ENCODE data around the gene MRPL52.

DNA sequence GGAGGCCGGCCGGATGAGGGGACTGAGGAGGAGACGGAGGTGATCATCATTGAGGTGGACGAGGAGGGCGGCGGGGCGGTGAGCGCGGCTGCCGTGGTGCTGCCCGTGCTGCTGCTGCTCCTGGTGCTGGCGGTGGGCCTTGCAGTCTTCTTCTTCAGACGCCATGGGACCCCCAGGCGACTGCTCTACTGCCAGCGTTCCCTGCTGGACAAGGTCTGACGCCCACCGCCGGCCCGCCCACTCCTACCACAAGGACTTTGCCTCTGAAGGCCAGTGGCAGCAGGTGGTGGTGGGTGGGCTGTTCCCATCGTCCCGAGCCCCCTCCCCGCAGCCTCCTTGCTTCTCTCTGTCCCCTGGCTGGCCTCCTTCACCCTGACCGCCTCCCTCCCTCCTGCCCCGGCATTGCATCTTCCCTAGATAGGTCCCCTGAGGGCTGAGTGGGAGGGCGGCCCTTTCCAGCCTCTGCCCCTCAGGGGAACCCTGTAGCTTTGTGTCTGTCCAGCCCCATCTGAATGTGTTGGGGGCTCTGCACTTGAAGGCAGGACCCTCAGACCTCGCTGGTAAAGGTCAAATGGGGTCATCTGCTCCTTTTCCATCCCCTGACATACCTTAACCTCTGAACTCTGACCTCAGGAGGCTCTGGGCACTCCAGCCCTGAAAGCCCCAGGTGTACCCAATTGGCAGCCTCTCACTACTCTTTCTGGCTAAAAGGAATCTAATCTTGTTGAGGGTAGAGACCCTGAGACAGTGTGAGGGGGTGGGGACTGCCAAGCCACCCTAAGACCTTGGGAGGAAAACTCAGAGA, 16.3 kb downstream of the MRPL52 start:
- TF ChIP-seq, protein P1, sequence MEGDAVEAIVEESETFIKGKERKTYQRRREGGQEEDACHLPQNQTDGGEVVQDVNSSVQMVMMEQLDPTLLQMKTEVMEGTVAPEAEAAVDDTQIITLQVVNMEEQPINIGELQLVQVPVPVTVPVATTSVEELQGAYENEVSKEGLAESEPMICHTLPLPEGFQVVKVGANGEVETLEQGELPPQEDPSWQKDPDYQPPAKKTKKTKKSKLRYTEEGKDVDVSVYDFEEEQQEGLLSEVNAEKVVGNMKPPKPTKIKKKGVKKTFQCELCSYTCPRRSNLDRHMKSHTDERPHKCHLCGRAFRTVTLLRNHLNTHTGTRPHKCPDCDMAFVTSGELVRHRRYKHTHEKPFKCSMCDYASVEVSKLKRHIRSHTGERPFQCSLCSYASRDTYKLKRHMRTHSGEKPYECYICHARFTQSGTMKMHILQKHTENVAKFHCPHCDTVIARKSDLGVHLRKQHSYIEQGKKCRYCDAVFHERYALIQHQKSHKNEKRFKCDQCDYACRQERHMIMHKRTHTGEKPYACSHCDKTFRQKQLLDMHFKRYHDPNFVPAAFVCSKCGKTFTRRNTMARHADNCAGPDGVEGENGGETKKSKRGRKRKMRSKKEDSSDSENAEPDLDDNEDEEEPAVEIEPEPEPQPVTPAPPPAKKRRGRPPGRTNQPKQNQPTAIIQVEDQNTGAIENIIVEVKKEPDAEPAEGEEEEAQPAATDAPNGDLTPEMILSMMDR (IDR thresholded peaks at IDR 0.05; ENCODE audit: extremely low read depth in 1 of 2, insufficient read depth in 1 of 2, low read depth in 1 of 2, low read length in 2 of 2): no peak
- TF ChIP-seq POLR2A (IDR thresholded peaks at IDR 0.05; ENCODE audit: low read depth, low read length) (no peak), EZH2 (IDR thresholded peaks at IDR 0.05; ENCODE audit: borderline replicate concordance, low read depth, low read length, severe bottlenecking) (no peak), POLR2AphosphoS5 (IDR thresholded peaks at IDR 0.05; ENCODE audit: insufficient read depth, low read depth, low read length) (no peak), FOS (IDR thresholded peaks at IDR 0.05; ENCODE audit: borderline replicate concordance, insufficient read depth, low read length) (no peak), GATA2 (IDR thresholded peaks at IDR 0.05; ENCODE audit: insufficient read depth, insufficient read length, low read depth, low read length) (no peak)
- TF ChIP-seq, protein P2, sequence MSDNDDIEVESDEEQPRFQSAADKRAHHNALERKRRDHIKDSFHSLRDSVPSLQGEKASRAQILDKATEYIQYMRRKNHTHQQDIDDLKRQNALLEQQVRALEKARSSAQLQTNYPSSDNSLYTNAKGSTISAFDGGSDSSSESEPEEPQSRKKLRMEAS (IDR thresholded peaks at IDR 0.05; ENCODE audit: insufficient read depth, insufficient read length): no peak
